Thyroid gland (tissue), 4 donors: ENCODE measurements around the gene GPC1.

Experiments
- CTCF ChIP-seq, 6 experiments: fragments of 200-600 bp in 3 of 6; fragments of 450-650 bp in 3 of 6; sonication (generic) in 3 of 6; IDR thresholded peaks; one replicate each; pipeline ENCODE4 v1.5.1; 2016 to 2019; ENCODE audit warnings: antibody characterized with exemption in 6 of 6, mild to moderate bottlenecking in 2 of 6, inconsistent platforms in 1 of 6, moderate library complexity in 1 of 6
- POLR2A ChIP-seq, 2 donors: fragments of 450-650 bp; IDR thresholded peaks; one replicate each; pipeline ENCODE4 v1.6.1; 2017; ENCODE audit warnings: antibody characterized with exemption in 2 of 2, mild to moderate bottlenecking in 2 of 2, moderate library complexity in 1 of 2

GRCh38 chr2:240440251-240440650, 4.8 kb downstream of the GPC1 start:
- no peak for TF ChIP-seq CTCF (IDR thresholded peaks at IDR 0.05)
- TF ChIP-seq POLR2A (IDR thresholded peaks at IDR 0.05), result no peak
